ENCODE results near the gene VPS33A. TPM values are rescaled to one million over a fixed set of nuclear protein-coding genes. Genes with fewer than 3 reads are reported as not detected.

VPS33A gene
- total and polyA plus RNA-seq, 4 experiments from 2014 or later = 33.2 to 42.6 (median 39.8) TPM

Other genes with a start within 250 kb of the VPS33A start
- gene BCL7A, start 244.6 kb downstream of the VPS33A start, total RNA-seq = 1 to 10 TPM; 3.0 to 3.7 TPM
- 1 to 10 TPM; 1.5 to 2.5 TPM for gene BCL7A, start 244.6 kb downstream of the VPS33A start, polyA plus RNA-seq
- 10 to 100 TPM; 79.5 to 88.1 TPM for gene MLXIP, start 187.7 kb downstream of the VPS33A start, total RNA-seq
- gene MLXIP, start 187.7 kb downstream of the VPS33A start, polyA plus RNA-seq = 10 to 100 TPM in 1 of 2 donors, 1 to 10 TPM in 1; 2.7 to 23.8 TPM
- not detected for gene IL31, start 92.3 kb downstream of the VPS33A start, total RNA-seq
- gene IL31, start 92.3 kb downstream of the VPS33A start, polyA plus RNA-seq = not detected
- not detected for gene LRRC43, start 83.4 kb downstream of the VPS33A start, total RNA-seq
- gene LRRC43, start 83.4 kb downstream of the VPS33A start, polyA plus RNA-seq = not detected
- gene B3GNT4, start 62.8 kb downstream of the VPS33A start, total RNA-seq = 1 to 10 TPM in 1 of 2 experiments, under 1 TPM in 1; 0.93 to 1.4 TPM
- under 1 TPM in 1 of 2 donors, not detected in 1; 0.10 TPM for gene B3GNT4, start 62.8 kb downstream of the VPS33A start, polyA plus RNA-seq
- gene DIABLO, start 40.4 kb downstream of the VPS33A start, total RNA-seq = 10 to 100 TPM; 40.0 to 44.1 TPM
- 10 to 100 TPM; 61.7 to 62.0 TPM for gene DIABLO, start 40.4 kb downstream of the VPS33A start, polyA plus RNA-seq
- gene CLIP1, start 156.2 kb upstream of the VPS33A start, total RNA-seq = 10 to 100 TPM; 63.5 to 65.7 TPM
- 10 to 100 TPM in 1 of 2 donors, 1 to 10 TPM in 1; 5.9 to 34.7 TPM for gene CLIP1, start 156.2 kb upstream of the VPS33A start, polyA plus RNA-seq
- gene ZCCHC8, start 234.4 kb upstream of the VPS33A start, total RNA-seq = 10 to 100 TPM; 52.0 to 59.9 TPM
- 10 to 100 TPM in 1 of 2 donors, 1 to 10 TPM in 1; 5.4 to 13.9 TPM for gene ZCCHC8, start 234.4 kb upstream of the VPS33A start, polyA plus RNA-seq